K562 (cell line): ENCODE results near the gene PRRT1. TPM values are rescaled to one million over a fixed set of nuclear protein-coding genes. Genes with fewer than 3 reads are reported as not detected.

Experiments
- CHD4 ChIP-seq: fragments of 200-600 bp; sonication (generic); IDR thresholded peaks from 3 replicates; pipeline ENCODE4 v1.6.1; 2012; ENCODE audit warnings: low read depth, mild to moderate bottlenecking, mixed read lengths, low read length, inconsistent platforms; ENCODE audit not compliant: insufficient read depth, insufficient replicate concordance, poor library complexity, severe bottlenecking
- EGR1 ChIP-seq: fragments of 450-650 bp; conservative IDR thresholded peaks from 2 replicates; pipeline ENCODE4 v1.6.1; 2017; ENCODE audit warnings: mild to moderate bottlenecking
- ELF2 ChIP-seq: fragments of 250-450 bp; sonication (Bioruptor Pico); IDR thresholded peaks from 2 replicates; pipeline ENCODE4 v1.5.0; 2021; ENCODE audit warnings: mild to moderate bottlenecking
- HNRNPK ChIP-seq: fragments of 200-400 bp; formaldehyde crosslinking; IDR thresholded peaks from one replicate; pipeline ENCODE4 v1.6.1; 2018; ENCODE audit warnings: mild to moderate bottlenecking, low read depth, low read length; ENCODE audit not compliant: poor library complexity, severe bottlenecking
- IRF2 ChIP-seq: sonication (generic); formaldehyde crosslinking; IDR thresholded peaks from 2 replicates; pipeline ENCODE4 v1.8.1; 2022; ENCODE audit warnings: mild to moderate bottlenecking, missing genetic modification reagents
- PHF8 ChIP-seq: fragments of 200-600 bp; sonication (generic); IDR thresholded peaks from 2 replicates; pipeline ENCODE4 v1.6.1; 2012; ENCODE audit warnings: mixed run types, mild to moderate bottlenecking, inconsistent platforms, low read length, moderate library complexity, borderline replicate concordance
- SNIP1 ChIP-seq: fragments of 450-650 bp; IDR thresholded peaks from 2 replicates; pipeline ENCODE4 v1.7.1; 2017; ENCODE audit warnings: low read depth, mild to moderate bottlenecking
- ZFP30 ChIP-seq: fragments of 250-450 bp; sonication (Bioruptor Pico); IDR thresholded peaks from 2 replicates; pipeline ENCODE4 v1.8.0; 2022; ENCODE audit warnings: moderate library complexity, mild to moderate bottlenecking, inconsistent platforms, borderline replicate concordance
- ZNF583 ChIP-seq: fragments of 250-450 bp; sonication (Bioruptor Pico); IDR thresholded peaks from 2 replicates; pipeline ENCODE4 v1.4.0; 2020
- polyA plus RNA-seq, 8 experiments: library from polyadenylated mRNA; depleted of rRNA in 4 of 8; stranded (reverse) in 5 of 8; unstranded in 3 of 8; fragments of >200 nt; fragmentation: Nextera tagmentation in 2 of 8; fragmentation: Illumina TruSeq in 1 of 8; extraction: Ambion mirVana in 2 of 8; extraction: Trizol in 1 of 8; gene quantifications; 2 replicates each; pipeline versions ENCODE4 v1.2.1 to v1.2.3, GENCODE V29; 2011 to 2014; ENCODE audit warnings: inconsistent platforms in 1 of 8, missing spikeins in 1 of 8
- total RNA-seq, 7 experiments: library from RNA; depleted of rRNA in 6 of 7; stranded (reverse); fragments of >200 nt in 6 of 7; fragmentation: Illumina TruSeq in 2 of 7; extraction: Trizol in 2 of 7; gene quantifications; 2 replicates each; pipeline versions ENCODE4 v1.2.1 to v1.2.3, GENCODE V29; 2011 to 2021; ENCODE audit warnings: low replicate concordance in 1 of 7
- TF ChIP-seq, protein P1 (sequence below), 3 experiments: fragments of 200-800 bp in 1 of 3; fragments of 250-450 bp in 1 of 3; fragments of 450-650 bp in 1 of 3; sonication (Bioruptor Pico) in 1 of 3; sonication (Bioruptor generic) in 1 of 3; formaldehyde crosslinking in 1 of 3; IDR thresholded peaks; 2 replicates each; pipeline versions ENCODE4 v1.6.1 to v1.8.0; 2016 to 2022; ENCODE audit warnings: mild to moderate bottlenecking in 2 of 3, missing genetic modification characterization in 2 of 3, missing compliant biosample characterization in 1 of 3, moderate library complexity in 1 of 3
- TF ChIP-seq, protein P2 (sequence below), 2 experiments: fragments of 450-650 bp; formaldehyde crosslinking in 1 of 2; IDR thresholded peaks; 2 replicates each; pipeline versions ENCODE4 v1.4.0 to v1.6.1; 2014 to 2020; ENCODE audit warnings: mild to moderate bottlenecking in 2 of 2, borderline replicate concordance in 1 of 2, low read depth in 1 of 2
- TF ChIP-seq, protein P3 (sequence below): fragments of 450-650 bp; IDR thresholded peaks from 2 replicates; pipeline ENCODE4 v1.7.0; 2016; ENCODE audit warnings: borderline replicate concordance

PRRT1 gene
- total and polyA plus RNA-seq, 9 of the 15 experiments (the other 6 are each of a cell fraction or from before 2014, with no cell fraction given) = 0.14 to 3.5 (median 0.41) TPM

DNA sequence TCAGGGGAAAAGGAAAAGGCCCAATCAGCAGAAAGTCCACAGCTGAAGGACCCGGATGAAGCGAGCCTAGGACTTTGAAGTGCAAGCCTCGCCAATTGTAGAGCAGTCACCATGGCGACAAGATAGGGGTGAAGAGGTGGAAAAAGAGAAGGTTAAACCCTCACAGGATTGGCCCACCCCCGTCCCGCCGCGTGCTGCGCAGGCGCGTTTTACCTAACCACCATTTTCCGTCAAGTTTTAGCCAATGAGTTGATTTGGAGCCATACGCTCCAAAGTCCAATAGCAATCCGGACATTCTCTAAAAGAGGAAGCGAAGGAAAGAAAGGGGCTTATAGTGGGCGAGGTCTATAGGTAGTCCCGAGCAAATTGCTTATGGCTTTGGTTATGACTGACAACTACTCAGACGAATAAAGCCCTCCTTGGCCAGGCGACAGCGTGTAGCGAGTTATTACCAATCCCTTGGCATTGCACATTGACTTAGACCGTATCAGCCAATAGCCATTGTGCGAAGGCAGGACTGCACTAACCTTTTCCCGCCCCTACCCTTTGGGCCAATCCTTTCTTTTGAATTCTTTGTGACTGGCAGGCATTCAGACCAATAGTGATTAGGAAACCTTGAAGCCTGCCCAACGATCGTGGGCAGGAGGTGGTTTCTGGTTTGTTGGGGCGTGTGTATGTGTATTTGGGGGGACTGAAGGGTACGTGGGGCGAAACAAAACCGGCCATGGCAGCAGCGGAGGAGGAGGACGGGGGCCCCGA, 26.2 kb upstream of the PRRT1 start, which contains the start of gene RNF5 (continued):
- no peak for TF ChIP-seq ELF2 (CRISPR knock-in tag)
- TF ChIP-seq, protein P1, sequence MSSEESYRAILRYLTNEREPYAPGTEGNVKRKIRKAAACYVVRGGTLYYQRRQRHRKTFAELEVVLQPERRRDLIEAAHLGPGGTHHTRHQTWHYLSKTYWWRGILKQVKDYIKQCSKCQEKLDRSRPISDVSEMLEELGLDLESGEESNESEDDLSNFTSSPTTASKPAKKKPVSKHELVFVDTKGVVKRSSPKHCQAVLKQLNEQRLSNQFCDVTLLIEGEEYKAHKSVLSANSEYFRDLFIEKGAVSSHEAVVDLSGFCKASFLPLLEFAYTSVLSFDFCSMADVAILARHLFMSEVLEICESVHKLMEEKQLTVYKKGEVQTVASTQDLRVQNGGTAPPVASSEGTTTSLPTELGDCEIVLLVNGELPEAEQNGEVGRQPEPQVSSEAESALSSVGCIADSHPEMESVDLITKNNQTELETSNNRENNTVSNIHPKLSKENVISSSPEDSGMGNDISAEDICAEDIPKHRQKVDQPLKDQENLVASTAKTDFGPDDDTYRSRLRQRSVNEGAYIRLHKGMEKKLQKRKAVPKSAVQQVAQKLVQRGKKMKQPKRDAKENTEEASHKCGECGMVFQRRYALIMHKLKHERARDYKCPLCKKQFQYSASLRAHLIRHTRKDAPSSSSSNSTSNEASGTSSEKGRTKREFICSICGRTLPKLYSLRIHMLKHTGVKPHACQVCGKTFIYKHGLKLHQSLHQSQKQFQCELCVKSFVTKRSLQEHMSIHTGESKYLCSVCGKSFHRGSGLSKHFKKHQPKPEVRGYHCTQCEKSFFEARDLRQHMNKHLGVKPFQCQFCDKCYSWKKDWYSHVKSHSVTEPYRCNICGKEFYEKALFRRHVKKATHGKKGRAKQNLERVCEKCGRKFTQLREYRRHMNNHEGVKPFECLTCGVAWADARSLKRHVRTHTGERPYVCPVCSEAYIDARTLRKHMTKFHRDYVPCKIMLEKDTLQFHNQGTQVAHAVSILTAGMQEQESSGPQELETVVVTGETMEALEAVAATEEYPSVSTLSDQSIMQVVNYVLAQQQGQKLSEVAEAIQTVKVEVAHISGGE (CRISPR knock-in tag; IDR thresholded peaks at IDR 0.05) = no peak
- TF ChIP-seq EGR1 = peak; percentile 66; the same call in 1 of the 2 replicates
- no peak for TF ChIP-seq ZFP30 (CRISPR knock-in tag)
- no peak for TF ChIP-seq SNIP1
- TF ChIP-seq, protein P2, sequence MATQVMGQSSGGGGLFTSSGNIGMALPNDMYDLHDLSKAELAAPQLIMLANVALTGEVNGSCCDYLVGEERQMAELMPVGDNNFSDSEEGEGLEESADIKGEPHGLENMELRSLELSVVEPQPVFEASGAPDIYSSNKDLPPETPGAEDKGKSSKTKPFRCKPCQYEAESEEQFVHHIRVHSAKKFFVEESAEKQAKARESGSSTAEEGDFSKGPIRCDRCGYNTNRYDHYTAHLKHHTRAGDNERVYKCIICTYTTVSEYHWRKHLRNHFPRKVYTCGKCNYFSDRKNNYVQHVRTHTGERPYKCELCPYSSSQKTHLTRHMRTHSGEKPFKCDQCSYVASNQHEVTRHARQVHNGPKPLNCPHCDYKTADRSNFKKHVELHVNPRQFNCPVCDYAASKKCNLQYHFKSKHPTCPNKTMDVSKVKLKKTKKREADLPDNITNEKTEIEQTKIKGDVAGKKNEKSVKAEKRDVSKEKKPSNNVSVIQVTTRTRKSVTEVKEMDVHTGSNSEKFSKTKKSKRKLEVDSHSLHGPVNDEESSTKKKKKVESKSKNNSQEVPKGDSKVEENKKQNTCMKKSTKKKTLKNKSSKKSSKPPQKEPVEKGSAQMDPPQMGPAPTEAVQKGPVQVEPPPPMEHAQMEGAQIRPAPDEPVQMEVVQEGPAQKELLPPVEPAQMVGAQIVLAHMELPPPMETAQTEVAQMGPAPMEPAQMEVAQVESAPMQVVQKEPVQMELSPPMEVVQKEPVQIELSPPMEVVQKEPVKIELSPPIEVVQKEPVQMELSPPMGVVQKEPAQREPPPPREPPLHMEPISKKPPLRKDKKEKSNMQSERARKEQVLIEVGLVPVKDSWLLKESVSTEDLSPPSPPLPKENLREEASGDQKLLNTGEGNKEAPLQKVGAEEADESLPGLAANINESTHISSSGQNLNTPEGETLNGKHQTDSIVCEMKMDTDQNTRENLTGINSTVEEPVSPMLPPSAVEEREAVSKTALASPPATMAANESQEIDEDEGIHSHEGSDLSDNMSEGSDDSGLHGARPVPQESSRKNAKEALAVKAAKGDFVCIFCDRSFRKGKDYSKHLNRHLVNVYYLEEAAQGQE (IDR thresholded peaks at IDR 0.05; ENCODE audit: borderline replicate concordance) = no peak
- TF ChIP-seq, protein P2 (CRISPR knock-in tag; IDR thresholded peaks at IDR 0.05; ENCODE audit: low read depth) = no peak
- TF ChIP-seq IRF2 (CRISPR knock-in tag) = no peak
- TF ChIP-seq ZNF583 (CRISPR knock-in tag) = no peak
- TF ChIP-seq, protein P3, sequence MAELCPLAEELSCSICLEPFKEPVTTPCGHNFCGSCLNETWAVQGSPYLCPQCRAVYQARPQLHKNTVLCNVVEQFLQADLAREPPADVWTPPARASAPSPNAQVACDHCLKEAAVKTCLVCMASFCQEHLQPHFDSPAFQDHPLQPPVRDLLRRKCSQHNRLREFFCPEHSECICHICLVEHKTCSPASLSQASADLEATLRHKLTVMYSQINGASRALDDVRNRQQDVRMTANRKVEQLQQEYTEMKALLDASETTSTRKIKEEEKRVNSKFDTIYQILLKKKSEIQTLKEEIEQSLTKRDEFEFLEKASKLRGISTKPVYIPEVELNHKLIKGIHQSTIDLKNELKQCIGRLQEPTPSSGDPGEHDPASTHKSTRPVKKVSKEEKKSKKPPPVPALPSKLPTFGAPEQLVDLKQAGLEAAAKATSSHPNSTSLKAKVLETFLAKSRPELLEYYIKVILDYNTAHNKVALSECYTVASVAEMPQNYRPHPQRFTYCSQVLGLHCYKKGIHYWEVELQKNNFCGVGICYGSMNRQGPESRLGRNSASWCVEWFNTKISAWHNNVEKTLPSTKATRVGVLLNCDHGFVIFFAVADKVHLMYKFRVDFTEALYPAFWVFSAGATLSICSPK = no peak
- no peak for TF ChIP-seq HNRNPK
- no peak for TF ChIP-seq CHD4
- TF ChIP-seq PHF8 = peak; percentile 62; the same call in 1 of the 2 replicates
